Mucosa of gallbladder (tissue), 1 donor: Measurements from ENCODE around the gene MX2. TPM values are rescaled to one million over a fixed set of nuclear protein-coding genes. Genes with fewer than 3 reads are reported as not detected.
"Not testable (repeated sequence)": the region's sequence is repeated elsewhere in the genome, so short reads cannot be mapped to it uniquely, and the experiment has no call there.

ENCODE experiments used
- DNase-seq: peaks from one replicate; pipeline ENCODE4 v3.0.0-alpha.2; 2020; ENCODE audit warnings: low spot score
- total RNA-seq: library from RNA; stranded (reverse); gene quantifications from one replicate; pipeline ENCODE4 v1.2.1, GENCODE V29; 2021
- donor health status: DM: no; HTN: no; CAD: no.

MX2 gene
- total RNA-seq, 1 donor from 2014 or later: 18.1 TPM

DNA sequence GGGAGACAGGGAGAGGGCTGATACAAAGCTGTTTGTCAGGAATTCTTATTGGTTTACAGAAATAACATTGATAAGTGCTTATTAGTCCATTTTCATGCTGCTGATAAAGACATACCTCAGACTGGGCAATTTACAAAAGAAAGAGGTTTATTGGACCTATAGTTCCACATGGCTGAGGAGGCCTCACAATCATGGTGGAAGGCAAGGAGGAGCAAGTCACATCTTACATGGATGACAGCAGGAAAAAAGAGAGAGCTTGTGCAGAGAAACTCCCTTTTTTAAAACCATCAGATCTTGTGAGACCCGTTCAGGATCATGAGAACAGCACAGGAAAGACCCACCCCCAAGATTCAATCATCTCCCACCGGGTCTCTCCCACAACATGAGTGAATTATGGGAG lies 55.7 kb downstream of the MX2 start:
- DNase-seq: not testable (repeated sequence)

DNA sequence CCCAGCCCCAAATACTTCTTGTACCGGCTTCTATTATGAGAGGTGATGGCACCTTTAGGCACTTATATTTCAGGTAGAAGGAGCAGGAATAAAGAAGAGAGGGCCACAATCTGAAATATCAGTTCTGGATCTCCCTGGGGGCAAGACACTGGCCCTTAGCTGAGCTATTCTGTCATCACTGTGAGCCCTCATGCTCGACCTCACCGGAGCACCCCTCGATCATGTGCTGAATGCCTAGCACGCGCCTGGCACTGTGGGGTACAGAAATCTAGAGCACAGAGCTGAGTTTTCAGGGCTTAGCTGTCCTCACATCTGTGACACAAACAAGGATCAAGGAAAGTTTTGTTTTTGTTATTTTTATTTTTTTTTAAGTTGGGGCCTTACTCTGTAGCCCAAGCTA lies 56.6 kb downstream of the MX2 start:
- no peak for DNase-seq

DNA sequence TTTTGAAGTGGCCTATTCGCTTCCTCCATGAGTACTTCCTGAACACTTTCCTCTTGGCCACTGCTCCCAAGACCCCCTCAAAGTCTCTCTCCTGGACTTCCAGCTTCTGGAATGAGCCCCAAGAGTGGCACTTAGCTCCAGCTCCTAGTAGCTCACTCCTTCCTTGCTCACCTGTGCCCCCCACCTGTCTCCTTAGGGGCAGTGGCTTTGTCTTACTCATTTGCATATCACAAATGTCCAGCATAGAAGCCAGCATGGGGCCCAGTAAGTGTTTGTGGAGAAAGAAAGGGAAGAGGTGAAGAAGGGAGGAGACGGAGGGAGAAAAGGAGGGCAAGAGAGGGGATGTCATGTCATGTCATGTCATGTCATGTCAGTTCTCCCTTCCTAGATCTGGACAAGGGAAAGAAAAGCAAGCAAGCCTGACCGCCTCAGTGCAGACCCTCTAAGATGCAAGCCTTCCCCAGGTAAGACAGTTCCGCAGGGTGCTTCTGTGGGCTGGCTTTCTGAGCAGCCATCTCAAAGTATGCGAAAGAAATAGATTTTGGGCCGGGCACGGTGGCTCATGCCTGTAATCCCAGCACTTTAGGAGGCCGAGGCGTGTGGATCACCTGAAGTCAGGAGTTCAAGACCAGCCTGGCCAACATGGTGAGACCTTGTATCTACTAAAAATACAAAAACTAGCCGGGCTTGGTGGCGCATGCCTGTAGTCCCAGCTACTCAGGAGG lies 57.3 kb downstream of the MX2 start:
- DNase-seq: no peak

DNA sequence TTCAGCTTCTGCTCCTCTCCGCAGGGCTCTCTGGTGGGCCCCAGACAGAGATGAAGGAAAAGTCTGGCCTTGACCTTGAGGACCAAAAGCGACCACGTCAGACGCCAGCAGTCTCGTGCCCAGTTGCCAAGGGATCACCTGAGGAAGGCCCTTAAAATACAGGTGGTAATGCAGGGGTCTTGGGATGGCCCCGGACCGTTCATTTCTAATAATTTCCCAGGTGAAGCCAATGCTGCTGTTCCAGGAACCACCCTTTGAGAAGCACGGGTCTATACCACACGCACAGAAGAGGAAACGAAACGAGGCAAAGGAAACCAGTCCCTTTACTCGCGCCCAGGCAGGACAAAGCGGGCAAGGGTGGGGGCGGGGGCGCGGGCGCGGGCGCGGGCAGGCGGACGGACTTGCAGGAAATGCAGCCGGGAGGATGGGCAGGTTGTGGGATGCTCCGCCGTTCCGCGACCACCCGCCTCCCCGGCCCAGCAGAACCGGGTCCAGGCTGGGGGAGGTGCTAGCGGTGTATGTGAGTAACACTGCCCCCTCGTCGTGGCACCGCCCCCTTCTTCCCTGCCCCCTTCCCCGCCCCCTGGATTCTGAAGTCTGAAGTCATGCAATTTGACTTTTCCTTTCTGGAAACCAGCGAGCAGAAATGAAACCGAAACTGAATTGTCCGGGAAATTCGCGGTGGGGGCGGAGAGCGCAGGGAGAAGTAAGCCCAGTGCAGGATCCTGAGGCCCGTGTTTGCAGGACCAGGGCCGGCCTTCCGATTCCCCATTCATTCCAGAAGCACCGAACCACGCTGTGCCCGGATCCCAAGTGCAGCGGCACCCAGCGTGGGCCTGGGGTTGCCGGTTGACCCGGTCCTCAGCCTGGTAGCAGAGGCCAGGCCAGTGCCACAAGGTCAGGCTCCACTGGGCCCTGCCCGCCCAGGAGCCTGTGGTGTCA lies 58.4 kb downstream of the MX2 start:
- DNase-seq: peak; percentile 86

DNA sequence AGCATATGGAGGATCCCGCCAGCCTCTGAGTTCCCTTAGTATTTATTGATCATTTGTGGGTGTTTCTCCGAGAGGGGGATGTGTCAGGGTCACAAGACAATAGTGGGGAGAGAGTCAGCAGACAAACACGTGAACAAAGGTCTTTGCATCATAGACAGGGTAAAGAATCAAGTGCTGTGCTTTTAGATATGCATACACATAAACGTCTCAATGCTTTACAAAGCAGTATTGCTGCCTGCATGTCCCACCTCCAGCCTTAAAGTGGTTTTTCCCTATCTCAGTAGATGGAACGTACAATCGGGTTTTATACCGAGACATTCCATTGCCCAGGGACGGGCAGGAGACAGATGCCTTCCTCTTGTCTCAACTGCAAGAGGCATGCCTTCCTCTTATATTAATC lies 59.2 kb downstream of the MX2 start:
- peak; percentile 38 for DNase-seq

DNA sequence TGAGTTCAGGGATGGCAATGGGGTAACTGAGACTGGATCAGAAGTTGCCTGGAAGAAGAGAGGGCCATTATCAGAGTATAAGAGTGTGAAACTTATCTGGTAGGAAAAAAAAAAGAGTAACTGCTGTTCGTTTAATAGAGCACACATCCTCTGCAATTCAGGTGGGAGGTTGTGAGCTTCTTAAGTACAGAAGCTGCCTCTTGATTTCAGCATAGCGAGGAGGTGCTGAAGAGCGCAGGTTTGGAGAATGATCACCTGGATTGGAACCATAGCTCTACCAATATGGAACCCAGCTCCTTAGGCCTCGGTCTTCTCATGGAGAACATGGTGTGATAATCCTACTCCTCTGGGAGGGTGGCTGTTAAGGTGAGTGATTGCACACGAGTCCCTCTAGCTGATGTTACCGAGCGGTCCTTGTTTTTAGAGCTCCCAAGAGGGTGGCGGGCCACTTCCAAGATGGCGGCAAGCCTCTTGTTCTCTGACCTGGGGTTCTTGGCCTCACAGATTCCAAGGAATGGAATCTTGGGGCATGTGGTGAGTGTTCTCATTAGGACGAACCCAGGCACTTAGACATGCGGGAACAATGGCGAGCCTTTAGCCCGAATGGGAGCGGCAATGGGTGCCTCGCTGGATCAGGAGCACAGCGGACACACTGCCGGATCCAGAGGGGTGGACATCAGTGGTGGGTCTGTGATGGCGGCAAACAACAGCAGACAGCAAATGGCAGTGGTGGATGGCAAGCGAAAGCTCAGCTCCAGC lies 60.9 kb downstream of the MX2 start:
- no peak for DNase-seq

DNA sequence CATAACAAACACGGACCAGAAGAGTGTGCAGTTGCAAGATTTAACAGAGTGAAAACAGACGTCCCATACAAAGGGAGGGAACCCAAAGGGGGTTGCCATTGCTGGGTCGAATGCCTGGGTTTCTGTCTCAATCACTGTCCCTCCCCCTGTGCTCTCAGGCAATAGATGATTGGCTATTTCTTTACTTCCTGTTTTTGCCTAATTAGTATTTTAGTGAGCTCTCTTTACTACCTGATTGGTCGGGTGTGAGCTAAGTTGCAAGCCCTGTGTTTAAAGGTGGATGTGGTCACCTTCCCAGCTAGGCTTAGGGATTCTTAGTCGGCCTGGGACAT lies 61.4 kb downstream of the MX2 start:
- not testable (repeated sequence) for DNase-seq

DNA sequence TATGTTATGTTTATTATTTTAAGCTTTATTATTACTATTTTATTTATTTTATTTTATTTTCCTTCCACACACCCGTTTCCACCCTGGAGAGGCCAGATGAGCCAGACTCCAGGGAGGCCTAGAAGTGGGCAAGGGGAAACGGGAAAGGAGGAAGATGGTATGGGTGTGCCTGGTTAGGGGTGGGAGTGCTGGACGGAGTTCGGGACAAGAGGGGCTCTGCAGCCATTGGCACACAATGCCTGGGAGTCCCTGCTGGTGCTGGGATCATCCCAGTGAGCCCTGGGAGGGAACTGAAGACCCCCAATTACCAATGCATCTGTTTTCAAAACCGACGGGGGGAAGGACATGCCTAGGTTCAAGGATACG lies 63.7 kb downstream of the MX2 start:
- no peak for DNase-seq

DNA sequence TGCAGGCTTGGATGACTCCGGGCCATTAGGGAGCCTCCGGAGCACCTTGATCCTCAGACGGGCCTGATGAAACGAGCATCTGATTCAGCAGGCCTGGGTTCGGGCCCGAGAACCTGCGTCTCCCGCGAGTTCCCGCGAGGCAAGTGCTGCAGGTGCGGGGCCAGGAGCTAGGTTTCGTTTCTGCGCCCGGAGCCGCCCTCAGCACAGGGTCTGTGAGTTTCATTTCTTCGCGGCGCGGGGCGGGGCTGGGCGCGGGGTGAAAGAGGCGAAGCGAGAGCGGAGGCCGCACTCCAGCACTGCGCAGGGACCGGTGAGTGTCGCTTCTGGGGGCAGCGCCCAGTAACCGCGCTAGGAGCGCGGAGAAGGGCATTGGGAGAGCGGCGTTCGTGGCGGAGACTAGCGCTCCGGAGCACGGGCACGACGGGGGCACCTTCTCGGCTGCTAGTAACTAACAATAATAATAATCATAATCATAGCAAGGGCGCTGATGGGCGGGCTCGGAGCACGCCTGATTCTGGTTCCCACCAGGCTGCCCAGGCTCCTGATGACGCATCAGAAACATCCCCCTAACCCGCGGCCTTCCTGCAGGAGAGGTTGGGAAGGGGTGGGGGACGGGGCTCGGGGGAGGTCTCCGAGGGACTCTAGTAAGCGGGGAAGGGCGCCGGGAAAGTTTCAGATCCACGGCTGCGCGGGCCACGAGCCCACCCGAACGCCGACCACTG lies 64.3 kb downstream of the MX2 start, which contains the start of gene MX1:
Gene MX1 (plus strand): TSS at position 286 of the 722 bp plus-strand sequence. CDS start 5,832 bp downstream, outside the sequence.
- DNase-seq: peak; percentile 74

DNA sequence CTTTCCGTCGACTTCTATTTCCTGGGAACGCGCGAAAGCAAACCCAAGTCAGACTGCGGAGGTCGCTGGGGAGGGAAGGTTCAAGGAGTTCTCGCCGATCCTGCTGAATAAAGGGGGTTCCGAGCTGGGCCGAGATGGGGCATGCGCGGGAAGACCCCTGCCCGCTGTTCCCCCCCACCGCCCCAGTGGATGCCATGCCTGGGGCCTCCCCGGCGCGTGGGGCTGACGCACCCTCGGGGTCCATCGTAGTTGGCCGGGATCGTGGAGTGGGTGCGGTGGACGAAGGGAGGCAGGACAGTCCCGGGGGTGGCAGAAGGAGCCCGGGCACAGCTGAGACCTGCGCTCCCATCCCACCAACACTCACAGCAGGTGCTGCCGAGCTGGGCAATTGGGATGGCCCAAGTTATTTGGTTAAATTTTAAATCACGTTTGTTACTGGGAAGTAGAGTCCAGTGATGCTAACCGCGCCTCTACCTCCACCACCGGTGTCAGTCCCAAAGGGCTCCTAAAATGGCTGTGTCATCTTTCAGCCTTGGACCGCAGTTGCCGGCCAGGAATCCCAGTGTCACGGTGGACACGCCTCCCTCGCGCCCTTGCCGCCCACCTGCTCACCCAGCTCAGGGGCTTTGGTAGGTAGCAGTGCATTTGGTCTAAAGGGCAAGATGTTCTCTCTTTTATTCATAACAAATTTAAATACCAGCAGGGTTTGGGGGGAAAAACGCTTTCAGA lies 65.0 kb downstream of the MX2 start:
- DNase-seq: no peak

DNA sequence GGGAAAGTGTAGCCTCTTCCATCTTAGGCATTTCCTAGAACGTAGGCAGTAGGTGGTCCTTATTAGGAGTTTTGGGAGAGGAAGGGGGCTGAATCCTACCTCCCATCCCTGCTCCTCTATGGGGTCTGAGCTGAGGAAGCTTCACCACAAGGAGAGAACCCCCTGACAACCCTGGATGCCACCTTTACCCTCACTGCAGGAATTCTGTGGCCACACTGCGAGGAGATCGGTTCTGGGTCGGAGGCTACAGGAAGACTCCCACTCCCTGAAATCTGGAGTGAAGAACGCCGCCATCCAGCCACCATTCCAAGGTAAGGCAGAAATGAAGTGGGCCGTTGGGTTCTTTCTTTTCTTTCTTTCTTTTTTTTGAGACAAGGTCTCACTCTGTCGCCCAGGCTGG lies 65.7 kb downstream of the MX2 start:
- DNase-seq: no peak

DNA sequence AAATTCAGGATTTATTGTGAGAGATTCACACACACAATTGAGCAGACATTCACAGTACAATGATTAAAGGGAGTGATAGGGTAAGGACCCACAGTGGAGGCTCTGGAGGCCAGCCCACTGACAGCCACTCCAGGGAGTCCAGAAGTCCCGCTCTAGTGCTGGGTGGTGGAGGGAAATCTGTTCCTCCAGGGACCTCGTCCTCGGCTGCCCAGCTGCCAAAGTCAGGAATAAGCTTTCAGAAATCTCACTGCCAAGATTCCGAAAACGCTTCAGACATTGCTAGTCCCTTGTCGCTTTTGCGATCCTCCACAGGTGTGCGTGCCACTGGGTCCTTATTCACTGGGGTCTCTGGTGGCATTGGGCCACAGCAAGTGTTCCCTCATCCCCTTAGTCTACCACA lies 66.5 kb downstream of the MX2 start:
- DNase-seq: no peak

DNA sequence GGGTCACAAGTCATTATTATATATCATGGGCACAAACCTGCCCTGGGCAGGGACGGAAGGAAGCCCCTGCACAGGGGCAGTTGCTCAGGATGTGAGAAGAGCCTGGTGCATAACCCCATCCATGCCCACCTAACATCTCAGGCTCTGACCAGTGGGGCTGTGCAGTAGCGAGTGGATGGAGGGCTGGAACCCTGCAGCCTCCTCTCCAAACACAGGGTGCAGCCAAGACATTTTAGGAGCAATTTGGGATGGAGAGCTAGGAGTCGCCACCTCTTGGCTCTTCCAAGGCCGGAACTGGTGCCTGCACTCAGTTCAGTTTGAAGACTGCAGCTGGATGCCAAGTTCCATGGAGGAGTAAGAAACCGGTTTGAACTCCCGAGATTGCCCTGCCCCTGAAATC lies 67.0 kb downstream of the MX2 start:
- no peak for DNase-seq

DNA sequence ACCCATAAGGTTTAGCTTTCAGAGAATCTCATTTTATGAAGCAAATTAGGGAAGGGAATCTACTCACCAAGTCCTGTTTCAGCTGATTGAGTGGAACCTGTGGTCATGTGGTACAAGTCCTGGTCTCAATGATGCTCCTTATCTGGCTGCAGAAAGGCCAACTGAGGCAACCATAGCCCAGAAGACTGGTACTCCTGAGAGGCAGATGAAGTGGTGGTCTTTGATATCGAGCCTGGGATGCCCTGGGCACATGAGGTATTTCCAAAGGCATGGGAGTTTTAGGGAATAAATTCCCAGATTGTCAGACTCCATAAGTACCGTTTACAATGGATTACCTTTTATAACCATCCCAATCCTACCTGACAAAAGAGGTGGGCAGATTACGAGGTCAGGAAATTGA lies 67.5 kb downstream of the MX2 start:
- DNase-seq: no peak

DNA sequence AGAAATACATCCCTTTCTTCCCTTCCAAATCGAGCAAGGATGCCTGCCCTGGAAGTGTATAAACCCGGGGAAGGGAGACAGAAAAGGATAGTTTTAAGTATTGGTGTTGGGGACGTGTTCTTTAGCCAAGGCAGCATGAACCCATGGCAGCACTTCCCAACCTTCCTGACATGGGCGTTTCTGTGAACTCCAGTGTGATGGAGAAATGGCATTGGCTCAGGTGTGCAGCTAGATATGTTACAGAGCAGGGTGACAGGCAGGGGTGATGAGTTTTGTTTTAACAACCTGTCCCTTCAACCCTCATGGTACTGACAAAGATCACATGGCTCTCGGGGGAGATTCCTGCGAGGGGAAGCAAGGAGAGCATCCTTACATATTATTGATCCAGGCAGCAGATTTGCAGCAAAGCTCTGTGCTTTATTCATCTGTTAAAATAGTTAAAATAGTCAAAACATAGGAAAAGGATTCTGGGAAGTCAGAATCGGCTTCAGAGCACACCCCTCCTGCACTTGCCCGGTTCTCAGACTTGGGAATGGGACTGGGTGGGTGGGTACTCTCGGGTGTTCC lies 68.2 kb downstream of the MX2 start:
- no peak for DNase-seq

DNA sequence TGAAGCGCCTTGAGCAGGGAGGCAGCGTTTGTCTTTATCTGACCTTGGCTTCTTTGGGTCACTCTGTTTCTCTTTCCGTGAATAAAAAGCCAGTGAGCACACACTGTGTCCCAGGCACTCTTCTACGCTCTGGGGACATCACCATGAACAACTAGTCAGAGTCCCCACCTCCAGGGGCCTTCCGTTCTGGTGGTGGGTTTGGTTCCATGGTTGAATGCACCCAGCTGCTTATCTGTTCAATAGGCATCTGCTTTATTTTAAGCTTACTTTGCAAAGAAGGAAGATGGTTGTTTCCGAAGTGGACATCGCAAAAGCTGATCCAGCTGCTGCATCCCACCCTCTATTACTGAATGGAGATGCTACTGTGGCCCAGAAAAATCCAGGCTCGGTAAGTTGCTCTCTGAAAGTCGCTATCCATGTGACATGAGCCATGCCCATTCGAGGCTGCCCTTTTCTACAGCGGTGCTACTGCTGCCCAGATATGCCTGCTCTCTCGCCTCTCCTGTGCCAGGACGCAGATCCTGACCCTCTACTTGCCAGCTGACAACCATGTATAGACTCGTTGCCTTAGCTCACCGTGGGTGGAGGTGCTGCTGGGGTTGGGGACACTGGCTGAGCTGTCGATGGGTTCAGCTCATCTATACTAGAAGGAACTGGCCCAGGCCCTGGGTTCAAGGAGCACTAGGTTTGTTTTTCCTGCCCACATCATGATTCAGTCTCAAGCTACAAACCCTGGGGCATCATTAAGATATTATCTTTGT lies 70.1 kb downstream of the MX2 start:
- DNase-seq: no peak

DNA sequence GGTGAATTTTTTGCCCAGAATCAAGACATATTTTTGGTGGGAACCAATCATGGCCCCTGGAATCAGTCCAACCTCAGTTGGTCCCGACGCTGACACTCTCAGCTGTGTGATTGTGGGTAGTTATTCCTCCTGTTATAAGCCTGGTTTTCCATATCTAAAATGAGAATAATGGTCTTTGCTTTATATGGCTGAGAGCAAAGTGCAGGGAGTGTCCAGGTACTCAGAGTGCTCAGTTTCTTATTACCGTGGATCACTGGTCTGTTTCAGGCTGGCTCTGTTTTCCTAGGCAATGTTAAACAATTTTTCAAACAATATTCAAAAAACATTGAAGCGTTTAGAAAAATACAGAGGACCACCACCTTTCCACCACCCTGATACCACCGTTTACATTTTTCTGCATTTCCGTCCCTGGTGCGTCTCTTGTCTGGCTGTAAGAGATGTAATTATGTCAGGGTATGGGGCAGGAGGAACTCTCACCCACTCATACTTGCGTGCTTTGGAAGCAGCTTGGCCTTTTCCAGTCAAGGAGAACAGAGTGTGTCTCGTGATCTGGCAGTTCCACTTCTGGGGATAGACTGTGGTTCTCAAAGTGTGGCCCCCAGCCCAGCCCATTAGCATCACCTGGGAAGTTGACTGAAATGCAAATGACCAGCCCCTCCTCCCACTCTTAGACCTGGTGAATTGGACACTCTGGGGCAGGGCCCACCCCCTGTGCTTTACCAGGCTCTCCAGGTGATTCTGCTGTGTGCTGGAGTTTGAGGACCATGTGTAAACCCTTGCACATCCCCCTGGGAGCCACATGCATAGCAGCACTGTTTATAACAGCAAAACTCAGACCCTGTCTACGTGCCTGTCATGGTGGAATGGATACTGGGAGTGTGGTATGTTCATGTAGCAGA lies 71.0 kb downstream of the MX2 start:
- no peak for DNase-seq

DNA sequence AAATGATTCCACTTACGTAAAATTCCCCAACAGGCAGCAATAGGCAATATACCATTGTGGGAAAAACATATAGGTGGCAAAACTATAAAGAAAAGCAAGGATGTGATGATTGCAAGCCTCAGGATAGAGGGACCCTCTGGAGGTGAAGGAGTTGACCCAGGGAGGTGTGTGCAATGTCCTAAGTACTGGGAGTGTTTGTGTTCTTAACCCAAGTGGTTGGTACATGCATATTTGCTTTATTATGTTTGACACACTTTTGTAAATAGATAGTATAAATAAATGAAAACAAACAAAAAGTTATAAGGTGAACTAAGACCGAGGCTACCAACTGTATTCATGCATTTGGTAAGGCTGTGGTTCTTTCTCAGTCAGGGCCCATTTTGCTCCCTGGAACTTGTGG lies 71.7 kb downstream of the MX2 start:
- DNase-seq: no peak

DNA sequence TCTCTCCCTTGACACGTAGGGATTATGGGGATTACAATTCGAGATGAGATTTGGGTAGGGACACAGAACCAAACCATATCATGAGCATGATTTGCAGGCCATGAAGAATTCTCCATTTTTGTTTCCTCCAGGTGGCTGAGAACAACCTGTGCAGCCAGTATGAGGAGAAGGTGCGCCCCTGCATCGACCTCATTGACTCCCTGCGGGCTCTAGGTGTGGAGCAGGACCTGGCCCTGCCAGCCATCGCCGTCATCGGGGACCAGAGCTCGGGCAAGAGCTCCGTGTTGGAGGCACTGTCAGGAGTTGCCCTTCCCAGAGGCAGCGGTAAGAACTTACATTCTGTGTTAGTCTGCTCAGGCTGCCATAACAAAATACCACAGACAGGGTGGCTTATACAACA lies 73.9 kb downstream of the MX2 start:
- no peak for DNase-seq
